WI38 (cell line): ENCODE measurements around the gene PPIL6.

Experiments
- H3K4me3 ChIP-seq: 2 replicates; pipeline ENCODE4 v1.5.1; 2011; ENCODE audit warnings: low read depth, mild to moderate bottlenecking, control low read depth, low read length
- TF ChIP-seq, protein P1 (sequence below): IDR thresholded peaks from 2 replicates; pipeline ENCODE4 v1.5.1; 2012; ENCODE audit warnings: low read depth, mild to moderate bottlenecking, control low read depth, low read length

PPIL6 gene

DNA sequence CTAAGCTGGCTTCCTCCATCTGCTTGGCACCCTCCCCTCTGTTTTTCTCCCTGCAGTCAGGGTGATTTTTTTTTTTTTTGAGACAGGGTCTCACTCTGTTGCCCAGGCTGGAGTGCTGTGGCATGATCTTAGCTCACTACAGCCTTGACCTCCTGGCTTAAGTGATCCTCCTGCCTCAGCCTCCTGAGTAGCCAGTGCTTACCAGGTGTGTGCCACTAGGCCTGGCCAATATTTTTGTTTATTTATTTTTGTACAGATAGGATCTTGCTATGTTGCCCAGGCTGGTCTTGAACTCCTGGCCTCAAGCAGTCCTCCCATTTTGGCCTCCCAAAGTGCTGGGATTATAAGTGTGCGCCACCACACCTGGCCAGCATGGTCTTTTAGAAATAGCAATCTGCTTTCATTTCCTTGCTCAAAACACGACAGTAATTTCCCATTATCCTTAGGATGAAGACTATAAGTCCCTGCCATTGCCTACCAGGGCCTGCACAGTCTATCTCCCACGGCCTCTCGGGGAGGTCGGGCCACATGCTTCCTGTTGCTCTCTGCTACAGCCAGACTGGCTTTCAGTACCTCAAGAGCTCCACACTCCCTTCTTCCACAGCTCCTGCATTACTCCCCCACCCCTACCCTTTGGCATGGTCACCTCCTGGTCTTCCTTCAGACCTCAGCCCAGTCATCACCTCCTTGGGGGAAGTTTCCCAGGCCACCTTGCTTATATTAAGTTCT, 47.1 kb downstream of the PPIL6 start:
- no peak overlapping the region for H3K4me3 ChIP-seq
- TF ChIP-seq, protein P1, sequence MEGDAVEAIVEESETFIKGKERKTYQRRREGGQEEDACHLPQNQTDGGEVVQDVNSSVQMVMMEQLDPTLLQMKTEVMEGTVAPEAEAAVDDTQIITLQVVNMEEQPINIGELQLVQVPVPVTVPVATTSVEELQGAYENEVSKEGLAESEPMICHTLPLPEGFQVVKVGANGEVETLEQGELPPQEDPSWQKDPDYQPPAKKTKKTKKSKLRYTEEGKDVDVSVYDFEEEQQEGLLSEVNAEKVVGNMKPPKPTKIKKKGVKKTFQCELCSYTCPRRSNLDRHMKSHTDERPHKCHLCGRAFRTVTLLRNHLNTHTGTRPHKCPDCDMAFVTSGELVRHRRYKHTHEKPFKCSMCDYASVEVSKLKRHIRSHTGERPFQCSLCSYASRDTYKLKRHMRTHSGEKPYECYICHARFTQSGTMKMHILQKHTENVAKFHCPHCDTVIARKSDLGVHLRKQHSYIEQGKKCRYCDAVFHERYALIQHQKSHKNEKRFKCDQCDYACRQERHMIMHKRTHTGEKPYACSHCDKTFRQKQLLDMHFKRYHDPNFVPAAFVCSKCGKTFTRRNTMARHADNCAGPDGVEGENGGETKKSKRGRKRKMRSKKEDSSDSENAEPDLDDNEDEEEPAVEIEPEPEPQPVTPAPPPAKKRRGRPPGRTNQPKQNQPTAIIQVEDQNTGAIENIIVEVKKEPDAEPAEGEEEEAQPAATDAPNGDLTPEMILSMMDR = no peak

DNA sequence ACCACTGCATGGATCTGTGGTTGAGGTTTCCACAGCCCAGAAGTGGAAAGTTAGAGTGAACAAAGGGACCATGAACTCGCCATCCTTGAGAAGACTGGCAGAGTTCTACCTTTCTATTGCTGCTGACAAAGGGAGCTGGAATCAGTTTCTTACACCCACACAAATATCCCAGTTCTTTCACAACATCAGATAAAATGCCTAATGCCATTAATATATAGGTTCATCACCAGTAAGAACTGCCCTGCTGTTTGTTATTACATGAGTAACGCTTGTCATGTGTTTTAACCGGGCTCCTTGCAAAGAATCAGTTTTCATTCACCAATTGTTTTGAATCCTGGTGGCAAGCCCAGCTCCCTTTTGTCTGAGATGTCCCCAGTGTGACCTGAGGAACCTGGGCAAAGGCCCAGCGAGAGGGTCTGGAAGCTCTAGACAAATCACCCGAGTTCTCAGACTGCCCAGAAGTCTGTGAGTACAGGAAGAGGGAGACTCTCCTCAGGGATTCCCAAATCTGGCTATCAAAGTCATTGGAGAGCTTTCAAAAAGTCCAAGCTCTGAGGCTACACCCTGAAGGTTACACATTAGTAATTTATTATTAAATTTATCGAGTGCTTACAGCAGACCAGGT, 50.7 kb downstream of the PPIL6 start:
- TF ChIP-seq, protein P1 = no peak
- no peak overlapping the region for H3K4me3 ChIP-seq

DNA sequence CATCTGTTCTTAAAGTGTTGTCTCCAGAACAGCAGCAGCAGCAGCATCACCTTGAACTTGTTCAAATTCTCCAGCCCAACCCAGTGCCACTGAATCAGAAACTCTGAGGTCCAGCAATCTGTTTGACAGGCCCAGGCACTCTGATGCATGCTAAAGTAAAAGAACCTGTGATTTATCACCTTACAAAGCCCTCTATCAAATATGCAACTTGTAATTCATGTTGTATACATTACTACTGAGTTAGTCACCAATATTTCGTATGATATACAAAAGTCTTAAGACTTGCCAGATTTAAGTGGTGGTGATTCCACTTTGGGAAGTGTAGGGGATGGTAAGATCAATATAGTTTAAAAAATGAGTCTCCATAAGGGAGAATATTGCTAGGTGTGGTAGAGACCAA, 52.2 kb downstream of the PPIL6 start:
- TF ChIP-seq, protein P1 = no peak
- H3K4me3 ChIP-seq = no peak overlapping the region

DNA sequence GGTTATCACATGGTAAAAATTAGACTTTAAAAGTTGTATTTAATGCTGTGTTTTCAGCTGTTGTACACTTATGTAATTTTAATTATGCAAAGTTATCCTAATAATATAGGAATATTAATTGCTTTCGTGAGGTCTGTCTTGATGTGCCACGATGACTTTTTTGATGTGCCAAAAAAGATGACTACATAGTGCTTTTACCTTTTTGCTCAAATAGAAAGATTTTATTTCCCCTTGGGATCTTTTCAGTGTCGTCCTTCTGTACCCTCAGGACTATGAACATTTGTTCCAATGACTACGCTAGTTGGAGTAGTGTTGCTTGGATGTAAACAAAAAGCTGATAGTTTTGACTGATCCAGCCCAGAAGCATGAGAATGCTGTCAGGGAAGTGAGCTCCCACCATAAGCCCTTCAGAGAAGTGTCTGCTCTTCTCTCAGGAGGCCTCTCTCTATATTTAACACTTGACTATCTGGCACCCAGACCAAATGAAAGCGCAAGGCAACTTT, 56.9 kb downstream of the PPIL6 start:
- H3K4me3 ChIP-seq = peak overlapping the region; percentile 83

DNA sequence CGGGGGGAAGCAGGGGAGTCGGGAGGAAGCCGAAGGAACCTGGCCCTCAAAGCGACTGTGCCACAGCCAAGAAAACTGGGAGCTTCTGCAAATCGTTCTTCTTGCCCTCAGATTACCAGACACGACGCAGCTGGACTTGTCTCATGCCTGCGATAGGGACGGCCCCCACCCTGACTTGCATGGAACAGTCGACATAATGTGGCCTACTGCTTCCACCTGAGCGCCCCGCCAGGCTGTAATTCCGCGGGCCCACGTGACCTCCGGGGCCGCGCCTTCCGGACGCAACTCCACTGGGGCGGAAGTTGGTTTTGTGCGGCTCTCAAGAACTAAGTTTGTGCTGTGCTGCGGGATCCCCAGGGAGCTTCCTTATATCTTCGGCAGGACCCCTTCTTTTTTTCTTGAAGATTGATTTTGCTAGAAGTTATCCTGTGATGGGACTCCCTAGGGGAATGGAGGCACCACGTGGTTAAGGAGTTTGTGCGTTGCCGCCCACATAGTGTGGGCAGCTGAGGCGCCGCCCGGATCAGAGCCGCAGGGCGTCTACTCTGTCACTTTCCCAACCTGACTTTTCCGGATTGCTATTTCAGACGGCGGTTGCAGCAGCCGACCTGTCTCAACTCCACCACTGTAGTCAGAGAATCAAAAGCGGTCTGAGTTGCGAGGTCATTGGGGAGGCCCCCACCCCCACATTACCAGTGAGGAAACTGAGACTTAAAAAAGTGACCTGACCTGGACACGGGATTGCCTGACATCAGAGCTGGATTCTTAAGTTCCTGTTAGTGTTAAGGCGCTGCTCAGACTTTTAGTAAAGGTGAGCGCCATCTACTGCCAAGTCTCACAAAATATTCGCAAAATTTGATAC, 57.6 kb downstream of the PPIL6 start:
- TF ChIP-seq, protein P1 = no peak
- peak overlapping the region; percentile 83 for H3K4me3 ChIP-seq

More for the DNA sequence above, 56.9 kb downstream of the PPIL6 start:
- TF ChIP-seq, protein P1 = no peak

DNA sequence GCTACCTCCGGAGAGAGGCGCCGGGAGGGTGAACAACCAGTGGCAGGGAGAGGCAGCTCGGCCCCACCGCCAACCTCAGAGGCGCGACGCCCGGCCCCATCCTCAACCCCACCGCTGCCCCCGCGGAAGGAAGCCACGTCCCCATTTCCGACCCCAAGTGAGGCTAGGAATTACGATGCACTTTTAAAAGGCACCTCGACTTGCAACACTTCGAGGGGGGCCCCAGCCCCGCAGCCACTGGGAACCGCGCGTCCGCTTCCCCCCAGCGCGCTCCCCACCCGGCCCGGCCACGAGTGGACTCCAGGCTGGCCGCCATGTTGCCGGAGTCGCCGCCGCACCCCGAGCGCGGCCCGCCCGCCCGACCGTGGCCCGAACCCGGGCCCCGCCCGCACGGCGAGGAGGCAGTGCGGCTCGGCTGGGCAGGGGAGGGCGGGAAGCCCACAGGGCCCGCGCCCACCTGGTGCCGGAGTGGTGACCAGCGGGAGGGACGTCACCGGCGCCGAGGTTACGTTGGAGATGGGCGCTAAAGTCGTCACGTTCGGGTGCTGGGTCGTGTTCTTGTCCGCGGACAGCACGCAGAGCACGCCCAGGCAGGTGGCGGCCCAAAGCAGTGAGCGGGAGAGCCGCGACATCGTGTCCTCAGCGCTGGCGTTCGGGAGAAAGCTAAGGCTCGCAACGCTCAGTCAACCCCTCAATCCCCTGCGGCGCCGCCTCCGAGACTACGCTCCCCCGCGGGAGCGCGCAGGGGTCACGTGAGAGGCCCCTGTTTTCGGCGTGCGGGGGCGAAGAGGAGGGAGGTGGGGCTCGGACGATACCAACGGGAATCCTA, 58.5 kb downstream of the PPIL6 start, which contains the start of gene CD164:
CD164 (minus strand) TSS at position 721 of the 829 bp plus-strand sequence; CDS start at position 632, 89 bp downstream.
- TF ChIP-seq, protein P1 = no peak

More for the DNA sequence above, 58.5 kb downstream of the PPIL6 start, which contains the start of gene CD164:
- peak within 1 kb of the TSS; percentile 83 for H3K4me3 ChIP-seq
